Esophagus muscularis mucosa (tissue), 4 donors: ENCODE measurements around the gene C10orf71.
A peak's percentile ranks its signal among the peaks of the same experiment; 100 is the strongest.

ENCODE experiments used
- CTCF ChIP-seq, 3 experiments: fragments of 200-600 bp in 2 of 3; fragments of 450-650 bp in 1 of 3; sonication (generic) in 2 of 3; IDR thresholded peaks; one replicate each; pipeline ENCODE4 v1.5.1; 2017 to 2019; ENCODE audit warnings: antibody characterized with exemption in 3 of 3, mild to moderate bottlenecking in 2 of 3, moderate library complexity in 1 of 3
- EP300 ChIP-seq: sonication (generic); formaldehyde crosslinking; IDR thresholded peaks from one replicate; pipeline ENCODE4 v1.6.1; 2017; ENCODE audit warnings: antibody characterized with exemption
- POLR2A ChIP-seq: fragments of 450-650 bp; IDR thresholded peaks from one replicate; pipeline ENCODE4 v1.6.1; 2017; ENCODE audit warnings: antibody characterized with exemption, moderate library complexity, mild to moderate bottlenecking, low read depth
- POLR2AphosphoS5 ChIP-seq, 2 donors: sonication (generic); formaldehyde crosslinking; IDR thresholded peaks; one replicate each; pipeline ENCODE4 v1.6.1; 2017; ENCODE audit warnings: antibody characterized with exemption in 2 of 2

- TF ChIP-seq POLR2A (no peak), CTCF (IDR thresholded peaks at IDR 0.05) (no peak), EP300 (no peak), POLR2AphosphoS5 (IDR thresholded peaks at IDR 0.05) (peak in 1 of 2 donors; percentile 13)
Observed at GRCh38 chr10:49272251-49273081, 26.5 kb upstream of the C10orf71 start.
